ENCODE measurements around the gene NADSYN1.

Gene NADSYN1

GRCh38 chr11:71485466-71485865, 32.5 kb downstream of the NADSYN1 start:
- no peak for TF ChIP-seq CTCF (IDR thresholded peaks at IDR 0.05; ENCODE audit: insufficient read depth, missing control alignments)
- FAIRE-seq (no peak), DNase-seq (ENCODE audit: insufficient read length, low spot score) (no peak)

GRCh38 chr11:71486320-71486719, 33.3 kb downstream of the NADSYN1 start:
- no peak for DNase-seq (ENCODE audit: insufficient read length, low spot score)
- no peak for FAIRE-seq
- no peak for TF ChIP-seq CTCF (IDR thresholded peaks at IDR 0.05; ENCODE audit: insufficient read depth, missing control alignments)

GRCh38 chr11:71488681-71489270, 35.8 kb downstream of the NADSYN1 start:
- no peak for TF ChIP-seq CTCF (IDR thresholded peaks at IDR 0.05; ENCODE audit: insufficient read depth, missing control alignments)
- no peak for DNase-seq (ENCODE audit: insufficient read length, low spot score)
- no peak for FAIRE-seq

- FAIRE-seq, result no peak
- no peak for DNase-seq (ENCODE audit: insufficient read length, low spot score)
- TF ChIP-seq CTCF (IDR thresholded peaks at IDR 0.05; ENCODE audit: insufficient read depth, missing control alignments), result no peak
Measured at GRCh38 chr11:71489311-71490043, 36.5 kb downstream of the NADSYN1 start.

- no peak for TF ChIP-seq CTCF (IDR thresholded peaks at IDR 0.05; ENCODE audit: insufficient read depth, missing control alignments)
- FAIRE-seq (no peak), DNase-seq (ENCODE audit: insufficient read length, low spot score) (no peak)
Measured at GRCh38 chr11:71490044-71490730, 37.2 kb downstream of the NADSYN1 start.

- no peak for TF ChIP-seq CTCF (IDR thresholded peaks at IDR 0.05; ENCODE audit: insufficient read depth, missing control alignments)
- no peak for FAIRE-seq
- DNase-seq (ENCODE audit: insufficient read length, low spot score), result no peak
Measured at GRCh38 chr11:71490731-71491390, 37.9 kb downstream of the NADSYN1 start.
